Epithelial cell of proximal tubule (primary cell): ENCODE results near the gene OPTN. TPM values are rescaled to one million over a fixed set of nuclear protein-coding genes. Genes with fewer than 3 reads are reported as not detected.

Experiments
- DNase-seq: peaks from one replicate; pipeline ENCODE4 v3.0.0-alpha.2; 2011; ENCODE audit warnings: low read depth
- H3K4me3 ChIP-seq: 2 replicates; pipeline ENCODE4 v1.5.1; 2011; ENCODE audit warnings: low read depth, mild to moderate bottlenecking, low read length
- total RNA-seq: library from RNA; depleted of rRNA; stranded (reverse); fragments of >200 nt; gene quantifications from 2 replicates; pipeline ENCODE4 v1.2.3, GENCODE V29; 2015
- TF ChIP-seq, protein P1 (sequence below): conservative IDR thresholded peaks from 2 replicates; pipeline ENCODE4 v1.5.1; 2012; ENCODE audit warnings: low read depth, mild to moderate bottlenecking, low read length

OPTN gene
- total RNA-seq, 1 donor from 2014 or later, result 64.4 TPM

GRCh38 chr10:13182424-13182823 lies 82.5 kb downstream of the OPTN start:
- no peak overlapping the region for H3K4me3 ChIP-seq
- TF ChIP-seq, protein P1, sequence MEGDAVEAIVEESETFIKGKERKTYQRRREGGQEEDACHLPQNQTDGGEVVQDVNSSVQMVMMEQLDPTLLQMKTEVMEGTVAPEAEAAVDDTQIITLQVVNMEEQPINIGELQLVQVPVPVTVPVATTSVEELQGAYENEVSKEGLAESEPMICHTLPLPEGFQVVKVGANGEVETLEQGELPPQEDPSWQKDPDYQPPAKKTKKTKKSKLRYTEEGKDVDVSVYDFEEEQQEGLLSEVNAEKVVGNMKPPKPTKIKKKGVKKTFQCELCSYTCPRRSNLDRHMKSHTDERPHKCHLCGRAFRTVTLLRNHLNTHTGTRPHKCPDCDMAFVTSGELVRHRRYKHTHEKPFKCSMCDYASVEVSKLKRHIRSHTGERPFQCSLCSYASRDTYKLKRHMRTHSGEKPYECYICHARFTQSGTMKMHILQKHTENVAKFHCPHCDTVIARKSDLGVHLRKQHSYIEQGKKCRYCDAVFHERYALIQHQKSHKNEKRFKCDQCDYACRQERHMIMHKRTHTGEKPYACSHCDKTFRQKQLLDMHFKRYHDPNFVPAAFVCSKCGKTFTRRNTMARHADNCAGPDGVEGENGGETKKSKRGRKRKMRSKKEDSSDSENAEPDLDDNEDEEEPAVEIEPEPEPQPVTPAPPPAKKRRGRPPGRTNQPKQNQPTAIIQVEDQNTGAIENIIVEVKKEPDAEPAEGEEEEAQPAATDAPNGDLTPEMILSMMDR, result no peak
- no peak for DNase-seq

- TF ChIP-seq, protein P1, result no peak
- DNase-seq, result no peak
- H3K4me3 ChIP-seq, result no peak overlapping the region
Measured at GRCh38 chr10:13183625-13184024, 83.7 kb downstream of the OPTN start.

GRCh38 chr10:13184276-13184675 lies 84.3 kb downstream of the OPTN start:
- no peak overlapping the region for H3K4me3 ChIP-seq
- TF ChIP-seq, protein P1, result no peak
- DNase-seq, result no peak

GRCh38 chr10:13184730-13185514 lies 85.0 kb downstream of the OPTN start:
- no peak for DNase-seq
- no peak overlapping the region for H3K4me3 ChIP-seq
- TF ChIP-seq, protein P1, result no peak

- H3K4me3 ChIP-seq, result no peak overlapping the region
- TF ChIP-seq, protein P1, result no peak
- no peak for DNase-seq
Measured at GRCh38 chr10:13187135-13187534, 87.2 kb downstream of the OPTN start.

Other genes starting within 250 kb of the OPTN start
- gene CCDC3, start 98.5 kb upstream of the OPTN start, total RNA-seq, result 0.14 and 0.40 TPM in 2 replicates
- gene MCM10, start 61.4 kb downstream of the OPTN start, total RNA-seq, result 16.2 and 35.2 TPM in 2 replicates
- not detected in 2 replicates for gene UCMA, start 134.2 kb downstream of the OPTN start, total RNA-seq
- gene PHYH, start 199.9 kb downstream of the OPTN start, total RNA-seq, result 12.9 and 20.0 TPM in 2 replicates
- 38.2 and 83.9 TPM in 2 replicates for gene SEPHS1, start 248.1 kb downstream of the OPTN start, total RNA-seq